Esophagus muscularis mucosa (tissue), 4 donors: ENCODE results near the gene SOWAHA.

ENCODE experiments used
- EP300 ChIP-seq: sonication (generic); formaldehyde crosslinking; IDR thresholded peaks from one replicate; pipeline ENCODE4 v1.6.1; 2017; ENCODE audit warnings: antibody characterized with exemption
- POLR2A ChIP-seq: fragments of 450-650 bp; IDR thresholded peaks from one replicate; pipeline ENCODE4 v1.6.1; 2017; ENCODE audit warnings: antibody characterized with exemption, moderate library complexity, mild to moderate bottlenecking, low read depth
- POLR2AphosphoS5 ChIP-seq, 2 donors: sonication (generic); formaldehyde crosslinking; IDR thresholded peaks; one replicate each; pipeline ENCODE4 v1.6.1; 2017; ENCODE audit warnings: antibody characterized with exemption in 2 of 2
- TF ChIP-seq, protein P1 (sequence below), 3 experiments: fragments of 200-600 bp in 2 of 3; fragments of 450-650 bp in 1 of 3; sonication (generic) in 2 of 3; IDR thresholded peaks; one replicate each; pipeline ENCODE4 v1.5.1; 2017 to 2019; ENCODE audit warnings: antibody characterized with exemption in 3 of 3, mild to moderate bottlenecking in 2 of 3, moderate library complexity in 1 of 3

DNA sequence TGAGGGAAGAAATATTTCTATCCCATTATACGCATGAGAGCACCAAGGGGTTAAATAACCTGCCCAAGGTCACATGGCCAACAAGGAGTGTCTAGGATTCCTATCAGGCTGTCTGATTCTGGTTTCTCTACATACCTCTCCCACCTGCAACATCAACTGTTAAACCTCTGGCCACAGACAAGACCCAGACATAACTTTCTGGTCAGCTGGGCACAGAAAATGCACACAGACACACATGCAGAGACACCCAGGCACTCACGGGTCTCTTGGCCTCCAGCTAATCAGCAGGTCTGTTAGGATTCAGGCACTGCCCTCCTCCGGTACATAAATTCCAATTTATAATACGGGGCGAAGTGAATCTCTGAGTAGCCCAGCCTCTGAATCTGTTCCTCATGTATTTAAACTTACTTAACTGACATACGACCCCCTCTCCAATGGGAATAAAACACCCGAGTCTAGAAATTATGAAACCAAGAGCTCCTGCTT lies 37.6 kb upstream of the SOWAHA start:
- TF ChIP-seq POLR2A (no peak), EP300 (no peak), POLR2AphosphoS5 (IDR thresholded peaks at IDR 0.05) (no peak)
- TF ChIP-seq, protein P1, sequence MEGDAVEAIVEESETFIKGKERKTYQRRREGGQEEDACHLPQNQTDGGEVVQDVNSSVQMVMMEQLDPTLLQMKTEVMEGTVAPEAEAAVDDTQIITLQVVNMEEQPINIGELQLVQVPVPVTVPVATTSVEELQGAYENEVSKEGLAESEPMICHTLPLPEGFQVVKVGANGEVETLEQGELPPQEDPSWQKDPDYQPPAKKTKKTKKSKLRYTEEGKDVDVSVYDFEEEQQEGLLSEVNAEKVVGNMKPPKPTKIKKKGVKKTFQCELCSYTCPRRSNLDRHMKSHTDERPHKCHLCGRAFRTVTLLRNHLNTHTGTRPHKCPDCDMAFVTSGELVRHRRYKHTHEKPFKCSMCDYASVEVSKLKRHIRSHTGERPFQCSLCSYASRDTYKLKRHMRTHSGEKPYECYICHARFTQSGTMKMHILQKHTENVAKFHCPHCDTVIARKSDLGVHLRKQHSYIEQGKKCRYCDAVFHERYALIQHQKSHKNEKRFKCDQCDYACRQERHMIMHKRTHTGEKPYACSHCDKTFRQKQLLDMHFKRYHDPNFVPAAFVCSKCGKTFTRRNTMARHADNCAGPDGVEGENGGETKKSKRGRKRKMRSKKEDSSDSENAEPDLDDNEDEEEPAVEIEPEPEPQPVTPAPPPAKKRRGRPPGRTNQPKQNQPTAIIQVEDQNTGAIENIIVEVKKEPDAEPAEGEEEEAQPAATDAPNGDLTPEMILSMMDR (IDR thresholded peaks at IDR 0.05) = no peak
